ENCODE results near the gene CNPY1. TPM values are rescaled to one million over a fixed set of nuclear protein-coding genes. Genes with fewer than 3 reads are reported as not detected.
A peak's percentile ranks its signal among the peaks of the same experiment; 100 is the strongest.

Gene CNPY1
- total and polyA plus RNA-seq, 8 donors: 0.18 TPM; not detected in 7

GRCh38 chr7:155484483-155485399, 61.6 kb downstream of the CNPY1 start:
- H3K27ac ChIP-seq: no peak overlapping the region
- no peaks in the 10 kb centered on the region for H3K4me1 ChIP-seq
- peaks cover 1 to 97% (median 47%) of the 10 kb centered on the region in 3 donors for H3K27me3 ChIP-seq
- intact Hi-C loops (cut with DNase I; ENCODE audit: low total_unique reads): no loop called here
- no peak for DNase-seq
- TF ChIP-seq EP300 (IDR thresholded peaks at IDR 0.05) (no peak), POLR2AphosphoS5 (IDR thresholded peaks at IDR 0.05) (no peak), POLR2A (IDR thresholded peaks at IDR 0.05) (no peak)
- TF ChIP-seq, protein P1, sequence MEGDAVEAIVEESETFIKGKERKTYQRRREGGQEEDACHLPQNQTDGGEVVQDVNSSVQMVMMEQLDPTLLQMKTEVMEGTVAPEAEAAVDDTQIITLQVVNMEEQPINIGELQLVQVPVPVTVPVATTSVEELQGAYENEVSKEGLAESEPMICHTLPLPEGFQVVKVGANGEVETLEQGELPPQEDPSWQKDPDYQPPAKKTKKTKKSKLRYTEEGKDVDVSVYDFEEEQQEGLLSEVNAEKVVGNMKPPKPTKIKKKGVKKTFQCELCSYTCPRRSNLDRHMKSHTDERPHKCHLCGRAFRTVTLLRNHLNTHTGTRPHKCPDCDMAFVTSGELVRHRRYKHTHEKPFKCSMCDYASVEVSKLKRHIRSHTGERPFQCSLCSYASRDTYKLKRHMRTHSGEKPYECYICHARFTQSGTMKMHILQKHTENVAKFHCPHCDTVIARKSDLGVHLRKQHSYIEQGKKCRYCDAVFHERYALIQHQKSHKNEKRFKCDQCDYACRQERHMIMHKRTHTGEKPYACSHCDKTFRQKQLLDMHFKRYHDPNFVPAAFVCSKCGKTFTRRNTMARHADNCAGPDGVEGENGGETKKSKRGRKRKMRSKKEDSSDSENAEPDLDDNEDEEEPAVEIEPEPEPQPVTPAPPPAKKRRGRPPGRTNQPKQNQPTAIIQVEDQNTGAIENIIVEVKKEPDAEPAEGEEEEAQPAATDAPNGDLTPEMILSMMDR (IDR thresholded peaks at IDR 0.05): no peak
- H3K9me3 ChIP-seq: no peaks in the 10 kb centered on the region
- 60 to 83% (median 70%) methylated on average over 20 to 23 of the region's 23 CpGs for WGBS, 5 donors
- H3K4me3 ChIP-seq: no peak overlapping the region
- no peaks in the 10 kb centered on the region for H3K36me3 ChIP-seq

DNA sequence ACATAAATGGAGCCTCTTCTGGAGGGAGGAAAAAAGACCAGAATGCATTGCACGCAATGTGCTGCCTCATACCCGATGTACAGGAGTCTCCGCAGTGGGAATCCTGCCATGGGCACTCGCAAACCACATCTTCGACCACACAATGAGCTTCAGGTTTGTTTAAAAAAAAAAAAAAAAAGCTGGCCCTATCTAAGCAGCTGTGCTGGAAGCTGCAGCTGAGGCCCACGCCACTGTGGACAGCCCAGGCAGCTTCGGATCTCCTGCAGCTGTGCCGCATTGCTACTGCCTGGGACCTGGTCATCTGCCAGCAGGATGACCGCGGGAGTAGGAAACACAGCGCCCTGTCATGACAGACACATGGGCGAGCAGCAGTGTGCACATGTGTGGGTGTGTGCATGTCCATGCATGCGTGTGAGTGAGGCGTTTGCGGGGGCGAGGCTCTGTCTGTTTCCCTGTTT, 62.5 kb downstream of the CNPY1 start:
- Histone ChIP-seq H3K36me3 (no peaks in the 10 kb centered on the region), H3K4me1 (no peaks in the 10 kb centered on the region), H3K27me3 (peaks cover 3 to 97% (median 41%) of the 10 kb centered on the region in 3 donors), H3K9me3 (no peaks in the 10 kb centered on the region), H3K27ac (no peak overlapping the region), H3K4me3 (no peak overlapping the region)
- DNase-seq: peak in 1 of 2 donors; percentile 76
- no peak for TF ChIP-seq EP300 (IDR thresholded peaks at IDR 0.05)
- TF ChIP-seq POLR2A (IDR thresholded peaks at IDR 0.05): no peak
- TF ChIP-seq POLR2AphosphoS5 (IDR thresholded peaks at IDR 0.05): no peak
- TF ChIP-seq, protein P1 (IDR thresholded peaks at IDR 0.05): no peak
- 56 to 69% (median 64%) methylated on average over 16 of the region's 16 CpGs for WGBS, 5 donors
- intact Hi-C loops (cut with DNase I; ENCODE audit: low total_unique reads): no loop called here

DNA sequence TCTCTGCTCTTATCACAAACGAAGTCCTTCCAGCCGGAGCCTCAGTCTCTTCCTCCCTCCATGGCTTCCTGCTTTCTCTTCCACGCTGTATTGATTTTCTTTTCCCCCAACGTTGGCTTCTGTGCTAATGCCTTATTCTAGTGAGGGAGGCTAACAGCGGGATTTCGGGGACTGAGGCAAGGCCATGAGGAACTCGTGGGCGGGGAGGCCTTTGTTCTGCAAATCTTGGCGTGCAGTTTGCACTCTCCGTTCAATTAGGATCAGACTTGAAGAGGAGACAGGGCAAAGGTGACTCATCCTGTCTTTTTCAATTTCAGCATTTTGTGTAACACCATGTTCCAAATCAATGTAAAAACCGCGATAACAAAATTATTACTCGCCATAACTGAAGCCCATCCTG, 63.1 kb downstream of the CNPY1 start:
- Histone ChIP-seq H3K27me3 (peaks cover 3 to 97% (median 41%) of the 10 kb centered on the region in 3 donors), H3K9me3 (no peaks in the 10 kb centered on the region), H3K4me1 (no peaks in the 10 kb centered on the region), H3K4me3 (no peak overlapping the region), H3K27ac (no peak overlapping the region), H3K36me3 (no peaks in the 10 kb centered on the region)
- intact Hi-C loops (cut with DNase I; ENCODE audit: low total_unique reads): no loop called here
- DNase-seq: no peak
- WGBS, 5 donors: 38 to 42% (median 39%) methylated on average over 13 of the region's 13 CpGs
- TF ChIP-seq, protein P1 (IDR thresholded peaks at IDR 0.05): no peak
- TF ChIP-seq EP300 (IDR thresholded peaks at IDR 0.05): no peak
- TF ChIP-seq POLR2A (IDR thresholded peaks at IDR 0.05): no peak
- no peak for TF ChIP-seq POLR2AphosphoS5 (IDR thresholded peaks at IDR 0.05)

DNA sequence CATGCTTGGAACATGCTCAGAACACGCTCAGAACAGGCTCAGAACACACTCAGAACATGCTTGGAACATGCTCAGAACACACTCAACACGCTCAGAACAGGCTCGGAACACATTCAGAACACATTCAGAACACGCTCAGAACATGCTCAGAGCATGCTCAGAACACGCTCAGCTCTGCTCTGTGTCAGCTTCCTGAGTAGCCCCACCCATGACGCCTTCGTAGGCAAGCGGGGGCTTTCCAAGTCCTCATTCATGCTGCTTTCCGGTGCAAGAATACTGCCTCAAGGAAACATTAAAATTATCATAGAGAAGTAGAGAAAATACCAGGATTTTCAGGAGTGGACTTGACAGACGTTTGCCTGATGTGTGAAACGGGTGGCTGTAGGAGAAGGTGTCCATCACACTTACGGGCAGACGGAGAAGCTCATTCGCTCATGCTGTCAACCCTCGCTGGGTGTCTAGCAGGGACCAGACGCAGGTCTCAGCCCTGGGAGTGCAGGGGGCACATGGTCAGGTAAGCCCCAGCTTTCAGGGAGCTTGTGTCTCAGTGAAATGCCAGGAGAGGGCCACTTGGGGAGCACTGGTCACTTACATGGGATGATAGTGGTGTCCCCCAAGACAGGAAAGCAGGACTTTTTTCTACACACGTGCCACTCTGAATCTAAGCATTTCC, 63.7 kb downstream of the CNPY1 start:
- WGBS, 5 donors: 64 to 72% (median 68%) methylated on average over 17 of the region's 17 CpGs
- Histone ChIP-seq H3K27ac (no peak overlapping the region), H3K9me3 (no peaks in the 10 kb centered on the region), H3K4me1 (no peaks in the 10 kb centered on the region), H3K4me3 (no peak overlapping the region), H3K36me3 (no peaks in the 10 kb centered on the region), H3K27me3 (peaks cover 3 to 97% (median 35%) of the 10 kb centered on the region in 3 donors)
- DNase-seq: no peak
- intact Hi-C loops (cut with DNase I; ENCODE audit: low total_unique reads): no loop called here
- TF ChIP-seq POLR2A (IDR thresholded peaks at IDR 0.05): no peak
- no peak for TF ChIP-seq EP300 (IDR thresholded peaks at IDR 0.05)
- TF ChIP-seq POLR2AphosphoS5 (IDR thresholded peaks at IDR 0.05): no peak
- TF ChIP-seq, protein P1 (IDR thresholded peaks at IDR 0.05): no peak

All from stomach (tissue), 9 donors.